Right lobe of liver (tissue), 6 donors: Measurements from ENCODE around the gene TMEFF2. TPM values are rescaled to one million over a fixed set of nuclear protein-coding genes. Genes with fewer than 3 reads are reported as not detected.

Experiments used
- ATAC-seq, 4 donors: fragments of 200-7000 bp; cut with Tn5 transposase; one replicate each; pipeline ENCODE4 v1.9.1; 2020; ENCODE audit warnings: mild to moderate bottlenecking in 4 of 4, moderate library complexity in 4 of 4
- DNase-seq, 3 donors: peaks; one replicate each; pipeline ENCODE4 v3.0.0-alpha.2; 2020
- H3K27ac ChIP-seq, 3 donors: fragments of 200-600 bp; one replicate each; pipeline ENCODE4 v1.8.0; 2022
- H3K27me3 ChIP-seq, 2 donors: fragments of 200-600 bp; one replicate each; pipeline ENCODE4 v1.8.0; 2022
- H3K36me3 ChIP-seq, 4 donors: fragments of 200-600 bp; sonication (generic) in 1 of 4; one replicate each; pipeline versions ENCODE4 v1.5.1 to v1.8.0; 2017 to 2022; ENCODE audit warnings: control low read depth in 1 of 4
- H3K4me1 ChIP-seq, 4 donors: fragments of 200-600 bp; sonication (generic) in 1 of 4; one replicate each; pipeline versions ENCODE4 v1.5.1 to v1.8.0; 2017 to 2022; ENCODE audit warnings: control low read depth in 1 of 4
- H3K4me3 ChIP-seq, 3 donors: fragments of 200-600 bp; one replicate each; pipeline ENCODE4 v1.8.0; 2022
- H3K9me3 ChIP-seq, 4 donors: fragments of 200-600 bp; sonication (generic) in 1 of 4; one replicate each; pipeline versions ENCODE4 v1.5.1 to v1.8.0; 2017 to 2022; ENCODE audit warnings: control low read depth in 1 of 4
- POLR2A ChIP-seq: fragments of 450-650 bp; IDR thresholded peaks from one replicate; pipeline ENCODE4 v1.6.1; 2017; ENCODE audit warnings: antibody characterized with exemption, mild to moderate bottlenecking
- WGBS: methylation state at CpG from one replicate; pipeline ENCODE4 v1.1.6; 2018; ENCODE audit warnings: low coverage, low lambda C conversion rate; ENCODE audit not compliant: insufficient coverage; ENCODE audit errors: missing lambda C conversion rate; 5-methylcytosine and 5-hydroxymethylcytosine counted together
- intact Hi-C, 2 donors: fragments of 100-400 bp; cut with DNase I; formaldehyde crosslinking; loops; one replicate each; pipeline versions ENCODE4 v1.11.2 to v1.14.1; 2022
- total RNA-seq, 6 experiments: library from RNA; depleted of rRNA in 2 of 6; stranded (reverse); fragments of >200 nt in 2 of 6; fragmentation: NEBNext Ultra II Directional in 3 of 6; extraction: Animal tissue kit (Norgen Biotek cat#: 25700) in 3 of 6; gene quantifications; one replicate each; pipeline versions ENCODE4 v1.1.0 to v1.2.4, GENCODE V29; 2016 to 2023
- TF ChIP-seq, protein P1 (sequence below), 4 donors: fragments of 200-600 bp in 3 of 4; fragments of 450-650 bp in 1 of 4; IDR thresholded peaks; one replicate each; pipeline versions ENCODE4 v1.5.1 to v1.8.0; 2016 to 2022; ENCODE audit warnings: antibody characterized with exemption in 4 of 4, mild to moderate bottlenecking in 2 of 4
- donor health status: DM: no; HTN: yes; CAD: no.
- donor health status: DM: no; HTN: no; CAD: no.
- donor health status: DM: no; HTN: no; CAD: no.
- donor health status: DM: no; HTN: yes; CAD: no.
- donor health status: DM: no; HTN: yes; CAD: no.

Gene TMEFF2
- total RNA-seq, 6 experiments from 2014 or later = not detected

DNA sequence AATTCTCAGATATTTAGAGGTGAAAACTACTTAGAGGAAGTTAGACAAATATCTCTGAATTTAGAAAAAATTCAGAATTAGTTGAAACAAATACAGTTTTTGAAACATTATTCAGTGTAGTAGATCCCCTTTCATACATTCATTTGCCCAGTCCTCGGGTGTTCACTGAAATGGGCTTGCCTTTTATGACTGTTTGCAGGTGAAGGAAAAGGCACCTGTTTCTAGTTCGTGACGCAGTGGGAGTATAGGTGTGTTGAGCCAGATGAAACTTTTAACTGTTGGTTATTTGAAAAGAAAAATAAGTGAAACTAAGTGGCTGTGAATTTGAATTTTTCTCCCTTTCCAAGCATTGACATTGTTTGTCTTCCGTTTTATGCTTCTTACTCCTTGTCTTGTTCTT lies 28.9 kb downstream of the TMEFF2 start:
- H3K27me3 ChIP-seq = no peaks in the 10 kb centered on the region
- no peaks in the 10 kb centered on the region for H3K36me3 ChIP-seq
- intact Hi-C loops = loop anchor here in 1 of 2 donors (10.0 kb wide), 1 partner anchor 601 kb away; no protein-coding TSS in a partner anchor
- H3K4me3 ChIP-seq = no peak overlapping the region
- DNase-seq = no peak
- no peaks in the 10 kb centered on the region for H3K9me3 ChIP-seq
- WGBS = 64% methylated on average over 4 of the region's 4 CpGs
- no peak for TF ChIP-seq POLR2A
- TF ChIP-seq, protein P1, sequence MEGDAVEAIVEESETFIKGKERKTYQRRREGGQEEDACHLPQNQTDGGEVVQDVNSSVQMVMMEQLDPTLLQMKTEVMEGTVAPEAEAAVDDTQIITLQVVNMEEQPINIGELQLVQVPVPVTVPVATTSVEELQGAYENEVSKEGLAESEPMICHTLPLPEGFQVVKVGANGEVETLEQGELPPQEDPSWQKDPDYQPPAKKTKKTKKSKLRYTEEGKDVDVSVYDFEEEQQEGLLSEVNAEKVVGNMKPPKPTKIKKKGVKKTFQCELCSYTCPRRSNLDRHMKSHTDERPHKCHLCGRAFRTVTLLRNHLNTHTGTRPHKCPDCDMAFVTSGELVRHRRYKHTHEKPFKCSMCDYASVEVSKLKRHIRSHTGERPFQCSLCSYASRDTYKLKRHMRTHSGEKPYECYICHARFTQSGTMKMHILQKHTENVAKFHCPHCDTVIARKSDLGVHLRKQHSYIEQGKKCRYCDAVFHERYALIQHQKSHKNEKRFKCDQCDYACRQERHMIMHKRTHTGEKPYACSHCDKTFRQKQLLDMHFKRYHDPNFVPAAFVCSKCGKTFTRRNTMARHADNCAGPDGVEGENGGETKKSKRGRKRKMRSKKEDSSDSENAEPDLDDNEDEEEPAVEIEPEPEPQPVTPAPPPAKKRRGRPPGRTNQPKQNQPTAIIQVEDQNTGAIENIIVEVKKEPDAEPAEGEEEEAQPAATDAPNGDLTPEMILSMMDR (IDR thresholded peaks at IDR 0.05) = no peak
- no peaks in the 10 kb centered on the region for H3K4me1 ChIP-seq
- no peak overlapping the region for H3K27ac ChIP-seq
- ATAC-seq = no peak

DNA sequence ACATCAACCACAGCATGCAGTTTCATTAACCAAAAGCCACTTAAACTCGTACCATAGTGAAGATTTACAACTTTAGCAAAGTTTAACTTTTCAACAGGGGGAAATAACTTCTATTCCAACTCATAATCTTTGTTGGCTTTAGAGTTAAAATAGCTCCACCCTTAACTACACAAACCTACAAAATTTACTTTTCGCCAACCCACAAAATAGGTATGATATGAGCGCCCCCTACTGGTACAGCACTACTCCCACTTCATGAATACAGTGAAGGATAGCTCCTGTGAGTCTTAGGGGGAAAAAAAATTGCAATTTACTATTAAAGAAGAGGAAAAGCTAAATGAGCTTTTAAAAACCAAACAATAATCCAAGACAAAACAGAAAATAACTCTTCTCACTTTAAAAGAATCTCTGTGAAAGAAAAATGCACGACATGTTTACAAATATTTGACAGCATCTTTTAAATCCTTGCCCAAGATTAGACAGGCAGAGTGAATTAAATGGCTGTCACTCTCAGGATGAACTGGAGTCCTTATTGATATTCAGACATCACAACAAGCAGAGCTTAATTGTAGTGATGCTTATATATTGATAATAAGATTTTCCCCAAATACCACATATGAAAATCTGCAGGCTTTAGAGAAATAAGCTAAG lies 32.2 kb downstream of the TMEFF2 start:
- ATAC-seq = peak; percentile 93 to 99 (median 96)
- no peak overlapping the region for H3K27ac ChIP-seq

DNA sequence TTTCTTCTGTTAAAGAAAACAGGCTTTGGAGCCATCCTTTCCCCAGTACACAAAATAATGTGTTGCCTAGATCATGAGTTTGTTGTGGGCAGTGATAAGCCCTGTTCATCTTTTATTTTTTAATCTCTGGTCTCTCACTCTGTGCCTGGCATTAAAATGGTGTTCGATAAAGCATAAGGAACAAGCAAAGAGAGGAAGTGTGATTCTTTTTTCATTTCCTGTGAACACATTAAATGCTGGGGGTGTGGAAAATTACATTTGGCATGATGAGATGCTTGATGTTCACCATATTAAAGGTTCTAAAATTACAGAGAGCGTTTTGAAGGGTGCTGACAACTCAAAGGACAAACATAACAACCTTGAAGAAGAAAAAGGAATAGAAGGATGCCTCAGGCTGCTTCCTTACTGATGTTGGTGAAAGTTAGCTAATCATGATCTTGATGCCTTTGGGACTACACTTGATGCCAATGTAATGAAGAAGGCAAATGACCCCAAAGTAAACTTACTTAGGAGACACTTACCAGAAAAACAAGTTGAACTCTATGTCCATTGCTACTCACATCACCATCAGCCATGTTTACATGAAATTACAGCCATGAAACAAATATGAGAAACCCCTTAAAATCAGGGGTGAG lies 33.0 kb downstream of the TMEFF2 start:
- DNase-seq (no peak), ATAC-seq (no peak)
- H3K27me3 ChIP-seq = no peaks in the 10 kb centered on the region
- 54% methylated on average over 2 of the region's 2 CpGs for WGBS
- TF ChIP-seq, protein P1 (IDR thresholded peaks at IDR 0.05) = no peak
- TF ChIP-seq POLR2A = no peak
- no peaks in the 10 kb centered on the region for H3K4me1 ChIP-seq
- H3K27ac ChIP-seq = no peak overlapping the region
- no peak overlapping the region for H3K4me3 ChIP-seq
- H3K36me3 ChIP-seq = no peaks in the 10 kb centered on the region
- intact Hi-C loops = loop anchor here (5.0 to 10.0 kb wide), 2 partner anchors 349 to 597 kb away; no protein-coding TSS in a partner anchor
- H3K9me3 ChIP-seq = no peaks in the 10 kb centered on the region

More for the DNA sequence above, 32.2 kb downstream of the TMEFF2 start:
- Histone ChIP-seq H3K36me3 (no peaks in the 10 kb centered on the region), H3K9me3 (no peaks in the 10 kb centered on the region), H3K4me1 (no peaks in the 10 kb centered on the region), H3K4me3 (no peak overlapping the region), H3K27me3 (no peaks in the 10 kb centered on the region)
- peak in 2 of 3 donors; percentile 28 to 68 for DNase-seq
- intact Hi-C loops = loop anchor here (5.0 to 10.0 kb wide), 2 partner anchors 350 to 598 kb away; no protein-coding TSS in a partner anchor
- no peak for TF ChIP-seq POLR2A
- TF ChIP-seq, protein P1 (IDR thresholded peaks at IDR 0.05) = peak; percentile 91 to 97 (median 94)
- 5% methylated on average over 4 of the region's 4 CpGs for WGBS

DNA sequence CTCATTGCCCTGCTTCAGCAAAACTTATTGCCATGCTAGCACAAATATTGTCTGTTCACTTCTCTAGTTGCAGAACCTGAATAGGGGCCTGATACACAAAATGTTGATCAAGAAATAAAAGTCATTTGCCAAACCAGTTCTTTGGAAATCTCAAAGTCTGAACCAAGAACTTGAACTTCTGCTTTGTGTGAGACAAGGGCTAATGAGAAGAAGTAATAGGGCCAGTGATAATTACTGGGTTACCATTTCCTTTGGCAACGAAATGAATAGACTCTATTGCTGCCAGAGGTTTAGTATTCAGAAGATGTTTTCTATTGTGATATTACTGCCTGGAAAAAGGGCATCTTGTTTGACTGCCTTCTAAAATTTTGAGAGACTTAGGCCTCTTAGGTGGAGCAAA lies 35.0 kb downstream of the TMEFF2 start:
- Histone ChIP-seq H3K36me3 (no peaks in the 10 kb centered on the region), H3K4me1 (no peaks in the 10 kb centered on the region), H3K4me3 (no peak overlapping the region), H3K27me3 (no peaks in the 10 kb centered on the region), H3K9me3 (no peaks in the 10 kb centered on the region), H3K27ac (no peak overlapping the region)
- intact Hi-C loops = loop anchor here (5.0 to 10.0 kb wide), 2 partner anchors 347 to 595 kb away; no protein-coding TSS in a partner anchor
- DNase-seq = no peak
- 50% methylated on average over 1 of the region's 1 CpG for WGBS
- no peak for ATAC-seq
- TF ChIP-seq, protein P1 (IDR thresholded peaks at IDR 0.05) = no peak
- TF ChIP-seq POLR2A = no peak
